ENCODE results near the gene TUBB8B. TPM values are rescaled to one million over a fixed set of nuclear protein-coding genes. Genes with fewer than 3 reads are reported as not detected.

TUBB8B gene
- total RNA-seq, 1 experiment from 2014 or later: 0.77 TPM

Other genes with a start within 250 kb of the TUBB8B start
- gene USP14, start 108.9 kb upstream of the TUBB8B start, total RNA-seq (2021): 134 and 148 TPM in 2 replicates
- gene THOC1, start 218.4 kb upstream of the TUBB8B start, total RNA-seq (2021): 70.9 and 76.7 TPM in 2 replicates